Mucosa of gallbladder (tissue), 1 donor: ENCODE results near the gene NUDT4. TPM values are rescaled to one million over a fixed set of nuclear protein-coding genes. Genes with fewer than 3 reads are reported as not detected.
"Not testable (repeated sequence)": the region's sequence is repeated elsewhere in the genome, so short reads cannot be mapped to it uniquely, and the experiment has no call there.

Source experiments
- DNase-seq: peaks from one replicate; pipeline ENCODE4 v3.0.0-alpha.2; 2020; ENCODE audit warnings: low spot score
- total RNA-seq: library from RNA; stranded (reverse); gene quantifications from one replicate; pipeline ENCODE4 v1.2.1, GENCODE V29; 2021
- donor health status: DM: no; HTN: no; CAD: no.

Gene NUDT4
- total RNA-seq, 1 donor from 2014 or later: 393 TPM

DNA sequence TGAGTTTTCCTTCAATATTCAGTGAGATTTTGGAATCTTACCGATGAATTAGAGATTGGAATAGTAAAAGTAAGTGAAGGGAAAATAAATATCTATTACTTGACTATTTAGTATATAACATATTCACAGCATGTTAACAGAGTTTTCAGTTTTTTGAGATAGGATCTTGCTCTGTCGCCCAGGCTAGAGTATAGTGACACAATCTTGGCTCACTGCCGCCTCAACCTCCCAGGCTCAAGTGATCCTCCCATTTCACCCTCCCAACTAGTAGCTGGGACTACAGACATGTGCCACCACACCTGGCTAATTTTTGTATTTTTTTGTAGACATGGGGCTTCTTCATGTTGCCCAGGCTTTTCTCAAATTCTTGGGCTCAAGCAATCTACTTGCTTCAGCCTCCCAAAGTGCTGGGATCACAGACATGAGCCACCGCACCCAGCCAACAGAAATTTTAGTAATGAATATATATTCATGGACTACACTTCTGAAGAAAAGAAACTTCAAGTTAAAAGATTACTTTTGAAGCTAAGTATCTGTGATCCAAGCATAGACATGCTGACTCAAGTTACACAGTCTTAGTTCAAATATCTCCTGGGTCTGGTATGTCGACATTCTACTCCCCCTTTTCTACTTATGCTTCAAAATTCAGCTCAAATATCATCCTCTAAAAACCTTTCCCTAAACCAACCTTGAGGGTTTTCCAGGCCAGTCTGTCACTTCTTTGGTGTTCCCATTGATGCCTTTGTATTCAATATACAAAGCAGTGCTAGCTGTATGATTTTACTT, 50.2 kb downstream of the NUDT4 start:
- DNase-seq: no peak

DNA sequence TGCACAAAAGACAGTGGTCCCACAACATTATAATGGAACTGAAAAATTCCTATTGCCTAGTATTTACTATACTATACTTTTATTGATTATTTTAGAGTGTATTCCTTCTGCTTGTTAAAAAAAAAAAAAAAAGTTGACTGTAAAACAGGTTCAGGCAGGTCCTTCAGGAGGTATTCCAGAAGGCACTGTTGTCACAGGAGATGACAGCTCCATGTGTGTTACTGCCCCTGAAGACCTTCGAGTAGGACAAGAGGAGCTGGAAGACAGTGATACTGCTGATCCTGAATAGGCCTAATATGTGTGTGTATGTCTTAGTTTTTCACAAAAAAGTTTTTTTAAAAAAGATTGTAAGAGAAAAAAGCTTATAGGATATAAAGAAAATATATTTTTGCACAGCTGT, 51.7 kb downstream of the NUDT4 start:
- DNase-seq: no peak

DNA sequence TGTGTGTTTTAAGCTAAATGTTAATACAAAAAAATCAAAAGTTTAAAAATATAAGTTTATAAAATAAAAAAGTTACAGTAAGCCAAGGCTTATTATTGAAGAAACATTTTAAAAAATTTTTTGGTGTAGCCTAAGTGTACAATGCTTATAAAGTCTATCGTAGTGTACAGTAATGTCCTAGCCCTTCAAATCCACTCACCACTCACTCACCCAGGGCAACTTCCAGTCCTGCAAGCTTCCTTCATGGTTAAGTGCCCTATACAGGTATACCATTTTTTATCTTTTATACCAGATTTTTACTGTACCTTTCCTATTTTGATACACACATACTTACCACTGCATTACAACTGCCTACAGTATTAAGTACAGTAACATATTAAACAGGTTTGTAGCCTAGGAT, 52.1 kb downstream of the NUDT4 start:
- DNase-seq: no peak

DNA sequence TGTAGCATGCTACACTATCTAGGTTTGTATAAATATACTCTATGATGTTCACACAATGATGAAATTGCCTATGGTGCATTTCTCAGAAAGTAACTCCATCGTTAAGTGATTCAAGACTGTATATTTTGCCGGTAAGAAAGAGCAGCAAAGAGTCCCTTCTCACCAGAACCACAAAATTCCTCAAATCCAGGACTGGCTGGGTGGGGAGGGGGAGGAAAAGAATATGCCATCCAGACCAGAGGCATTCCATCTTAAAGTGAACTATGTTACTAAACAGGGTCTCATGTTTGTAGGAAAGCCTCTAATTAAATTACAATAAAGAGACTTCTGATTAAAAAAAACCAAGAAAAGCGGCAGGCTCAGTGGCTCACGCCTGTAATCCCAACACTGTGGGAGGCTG, 52.6 kb downstream of the NUDT4 start:
- DNase-seq: no peak

DNA sequence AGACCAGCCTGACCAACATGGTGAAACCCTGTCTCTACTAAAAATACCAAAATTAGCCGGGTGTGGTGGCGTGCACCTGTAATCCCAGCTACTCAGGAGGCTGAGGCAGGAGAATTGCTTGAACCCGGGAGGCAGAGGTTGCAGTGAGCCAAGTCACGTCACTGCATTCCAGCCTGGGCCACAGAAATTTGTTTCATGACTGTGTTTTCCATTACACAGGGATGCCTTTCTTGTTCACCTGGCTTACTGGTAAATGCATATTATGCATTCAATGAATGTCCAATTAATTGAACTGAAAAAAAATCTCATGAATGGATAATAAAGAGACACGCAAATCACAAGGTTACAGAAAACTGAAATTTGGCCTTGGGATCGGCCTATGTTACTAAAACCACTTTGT, 54.3 kb downstream of the NUDT4 start:
- DNase-seq: not testable (repeated sequence)

DNA sequence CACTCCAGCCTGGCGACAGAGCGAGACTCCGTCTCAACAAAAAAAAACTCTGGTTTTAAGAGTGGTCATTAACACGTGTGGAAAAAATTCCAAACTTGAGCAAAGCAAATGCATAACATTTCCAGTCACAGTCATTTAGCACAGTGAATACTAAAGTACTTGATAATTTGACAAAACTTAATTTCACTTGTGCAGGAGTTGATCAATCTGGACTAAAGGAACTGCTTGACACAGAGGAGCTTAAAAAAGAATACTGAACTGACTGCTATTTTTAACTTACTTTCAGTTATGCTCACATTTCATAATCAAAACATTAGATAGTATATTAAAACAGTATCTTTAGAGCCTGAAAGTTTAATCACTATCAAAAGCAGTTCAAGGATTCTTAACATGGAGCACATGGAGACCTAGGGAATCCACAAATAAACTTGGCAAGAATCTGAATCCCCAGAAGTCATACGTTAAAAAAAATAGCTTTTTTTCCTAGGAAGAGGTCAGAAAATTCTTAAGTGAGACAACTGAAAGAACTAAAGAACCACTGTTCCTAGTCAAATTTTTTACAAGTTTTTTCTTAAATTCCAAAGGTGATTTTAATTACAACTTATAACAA, 56.6 kb downstream of the NUDT4 start:
- no peak for DNase-seq

DNA sequence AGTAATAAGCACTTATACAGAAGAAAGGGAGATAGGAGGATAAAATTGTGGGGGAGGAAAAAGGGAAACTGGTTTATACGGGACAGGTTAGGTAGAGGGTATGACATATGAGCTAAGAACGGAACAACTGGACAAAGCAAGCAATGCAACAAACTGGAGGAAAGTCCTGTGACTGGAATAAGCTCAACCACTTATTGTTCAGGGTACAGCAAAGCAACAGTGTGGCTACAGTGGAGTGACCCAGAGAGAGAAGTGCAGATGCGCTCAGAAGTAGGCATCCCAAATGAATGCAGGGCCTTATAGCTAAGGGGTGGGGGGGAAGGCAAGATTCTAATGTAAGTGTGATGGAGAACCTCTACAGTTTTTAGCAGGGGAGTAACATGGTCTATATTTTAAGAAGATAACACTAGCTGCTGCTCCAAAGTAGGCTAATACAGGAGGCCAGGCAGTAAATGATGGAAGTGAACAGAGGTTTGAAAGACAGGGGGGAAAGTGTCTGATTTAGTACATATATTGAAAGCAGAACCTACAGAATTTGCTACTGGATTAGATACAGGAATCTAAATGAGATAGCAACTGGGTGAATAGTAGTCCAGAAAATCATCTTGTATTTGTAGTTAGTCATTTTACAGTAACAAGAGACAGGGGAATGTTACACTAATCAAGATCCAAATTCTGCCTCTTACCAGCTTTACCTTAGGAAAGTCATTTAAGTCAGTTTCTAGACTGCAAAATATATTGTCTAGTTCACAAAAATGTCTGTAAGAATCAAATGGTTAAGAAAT, 60.7 kb downstream of the NUDT4 start:
- no peak for DNase-seq

DNA sequence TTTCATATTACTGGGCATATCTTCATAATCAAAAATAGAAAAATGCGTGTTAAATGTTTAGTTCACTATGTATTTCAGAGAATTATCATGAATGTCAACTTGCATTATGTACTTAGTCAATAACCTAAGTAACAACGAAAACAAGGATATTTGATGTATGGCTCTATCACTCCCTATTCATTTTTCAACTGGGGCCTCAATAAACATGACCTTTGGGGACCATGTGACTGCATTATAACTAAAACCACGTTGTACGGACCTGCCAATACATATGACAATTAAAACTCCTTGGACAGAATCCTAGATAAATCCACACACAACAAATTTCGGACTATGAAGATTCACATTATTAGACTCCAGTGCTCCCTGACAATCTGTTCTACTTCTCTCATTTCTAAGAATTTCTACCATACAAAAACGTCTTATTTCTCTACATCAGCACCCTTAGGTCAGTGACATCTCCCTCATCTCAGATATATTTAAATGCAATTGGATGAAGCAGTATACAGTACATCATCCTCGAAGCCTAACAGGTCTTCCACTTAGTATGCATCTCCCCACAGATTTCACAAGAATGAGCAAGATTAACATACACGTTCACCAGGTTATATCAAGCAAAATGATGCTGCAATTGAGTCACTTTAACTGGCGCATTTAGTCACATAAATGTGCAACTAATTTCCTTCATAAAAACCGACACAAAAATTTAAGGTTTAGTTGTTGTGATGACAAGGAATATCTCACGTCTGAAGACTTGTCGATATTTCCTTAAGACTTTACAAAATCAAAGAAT, 62.5 kb downstream of the NUDT4 start:
- DNase-seq: no peak

DNA sequence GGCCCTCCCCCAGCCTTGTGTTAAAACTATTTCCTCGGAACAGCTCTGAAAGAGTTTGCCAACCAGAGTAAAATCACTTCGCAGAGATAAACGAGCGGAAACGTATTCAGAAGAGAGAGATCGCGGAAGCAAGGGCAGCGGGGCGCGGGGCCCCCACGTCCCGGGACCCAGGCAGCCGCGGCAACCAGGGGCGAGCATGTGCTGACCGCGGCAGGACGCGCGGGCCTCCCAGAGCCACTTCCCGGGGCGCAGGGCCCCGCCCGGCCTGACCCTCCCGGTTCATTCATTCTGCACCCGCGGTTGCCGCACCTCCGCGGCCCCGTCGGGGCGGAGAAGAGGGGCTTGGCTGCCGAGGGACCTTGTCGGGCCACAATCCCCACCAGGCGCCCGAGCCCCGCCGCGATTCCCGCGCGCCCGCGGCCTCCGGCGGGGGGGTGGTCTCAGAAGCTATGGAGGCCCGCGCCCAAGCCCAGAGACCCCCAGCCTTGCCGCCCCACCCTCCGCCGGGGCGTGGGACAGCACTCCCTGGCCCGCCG, 63.4 kb downstream of the NUDT4 start:
- peak; percentile 18 for DNase-seq

DNA sequence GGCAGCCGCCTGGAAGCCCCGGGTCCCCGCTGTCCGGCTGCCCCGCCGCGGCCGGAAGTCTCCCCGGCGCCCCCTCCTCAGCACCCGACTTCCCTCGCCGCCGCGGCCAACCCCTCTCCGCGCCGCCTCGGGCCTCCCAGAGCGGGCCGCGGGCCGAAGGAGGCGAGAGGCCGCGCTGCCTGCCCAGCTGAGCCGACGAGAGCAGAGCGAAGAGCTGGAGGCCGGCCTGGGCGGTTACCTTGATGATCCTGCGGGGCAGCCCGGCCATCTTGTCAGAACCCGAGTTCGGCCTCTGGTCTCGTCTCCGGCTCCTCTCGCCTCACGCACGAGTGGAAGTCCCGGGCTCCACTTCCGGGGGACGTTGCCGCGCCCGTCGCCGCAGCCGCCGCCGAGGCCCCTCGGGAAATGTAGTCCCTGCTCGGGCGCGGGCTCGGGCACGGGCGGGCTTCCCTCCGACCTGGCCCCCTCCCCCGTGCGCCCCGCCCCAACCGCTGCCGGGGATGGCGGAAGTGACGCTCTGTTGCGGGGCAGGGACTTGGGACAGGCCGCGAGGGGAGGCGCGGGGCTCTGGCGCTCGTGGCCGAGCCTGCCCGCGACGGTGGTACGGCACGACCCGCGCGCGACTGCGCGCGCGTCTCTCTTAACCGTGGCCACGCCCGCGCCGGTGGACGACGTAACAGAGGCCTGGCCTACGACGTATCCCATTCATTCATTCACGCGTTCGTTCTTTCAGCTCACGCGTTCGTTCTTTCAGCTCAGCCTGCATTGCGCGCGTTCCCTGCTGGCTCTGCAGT, 64.1 kb downstream of the NUDT4 start, which contains the start of gene UBE2N:
TSS of gene UBE2N (minus strand) at position 331 of the 794 bp plus-strand sequence. CDS start at position 268, 63 bp downstream.
- DNase-seq: peak; percentile 95

DNA sequence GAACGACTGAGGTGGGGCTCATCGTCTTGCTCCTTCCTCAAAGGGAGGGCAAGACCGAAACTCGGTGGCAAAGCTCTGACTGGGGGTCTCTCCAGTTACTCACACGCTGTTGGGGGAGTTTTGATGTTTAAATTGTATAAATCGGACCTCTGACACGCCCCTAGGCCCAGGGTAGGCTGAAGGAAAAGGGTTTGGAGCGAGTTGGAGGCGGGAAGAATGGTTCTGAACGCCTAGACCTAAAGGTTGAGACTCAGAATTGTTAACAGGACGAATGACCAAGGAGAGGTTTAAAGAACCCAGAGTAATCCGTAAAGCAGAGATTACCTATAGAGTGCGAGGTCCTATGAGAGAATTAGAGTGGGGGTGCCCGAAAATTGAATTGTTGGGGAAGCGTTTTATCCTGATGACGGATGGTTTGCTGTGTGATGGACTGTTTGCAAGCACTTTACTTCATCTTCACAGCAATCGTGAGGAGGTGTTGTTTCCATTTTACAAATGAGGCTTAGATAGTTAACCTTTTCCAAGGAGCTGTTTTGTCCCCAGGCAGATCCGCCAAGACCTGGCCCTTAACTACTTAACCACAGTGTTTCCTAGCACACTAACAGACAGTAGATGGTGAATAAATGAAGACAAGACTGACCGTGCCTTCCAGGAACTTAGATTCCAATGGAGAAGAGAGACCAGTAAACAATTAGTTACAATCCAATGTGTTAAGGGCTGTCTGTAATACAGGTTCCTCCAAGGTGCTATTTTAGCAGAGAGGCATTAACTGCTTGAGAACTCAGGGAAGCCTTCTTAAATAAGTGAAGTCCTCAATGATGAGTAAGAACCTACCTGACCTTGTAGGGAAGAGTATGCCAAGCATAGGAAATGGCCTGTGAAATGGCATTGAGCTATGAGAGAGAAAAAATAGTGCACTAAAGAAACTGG, 65.0 kb downstream of the NUDT4 start:
- DNase-seq: no peak

DNA sequence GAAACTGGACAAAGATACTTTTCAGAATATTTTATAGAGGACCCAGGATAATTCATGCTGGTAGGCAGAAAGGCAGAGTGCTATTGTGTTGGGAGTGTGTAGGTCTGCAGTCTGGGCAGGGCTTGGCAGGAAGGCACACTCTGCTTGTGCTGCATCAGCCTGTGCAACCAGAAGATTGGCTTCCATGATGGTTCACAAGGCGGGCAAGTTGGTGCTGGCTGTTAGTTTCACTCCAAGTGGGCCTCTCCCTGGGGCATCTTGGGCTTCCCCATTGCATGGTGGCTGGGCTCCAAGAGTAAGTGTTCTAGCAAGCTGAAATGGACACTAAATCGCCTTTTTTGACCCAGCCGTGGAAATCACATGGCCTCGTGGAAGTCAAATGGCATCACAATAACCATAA, 65.9 kb downstream of the NUDT4 start:
- no peak for DNase-seq

DNA sequence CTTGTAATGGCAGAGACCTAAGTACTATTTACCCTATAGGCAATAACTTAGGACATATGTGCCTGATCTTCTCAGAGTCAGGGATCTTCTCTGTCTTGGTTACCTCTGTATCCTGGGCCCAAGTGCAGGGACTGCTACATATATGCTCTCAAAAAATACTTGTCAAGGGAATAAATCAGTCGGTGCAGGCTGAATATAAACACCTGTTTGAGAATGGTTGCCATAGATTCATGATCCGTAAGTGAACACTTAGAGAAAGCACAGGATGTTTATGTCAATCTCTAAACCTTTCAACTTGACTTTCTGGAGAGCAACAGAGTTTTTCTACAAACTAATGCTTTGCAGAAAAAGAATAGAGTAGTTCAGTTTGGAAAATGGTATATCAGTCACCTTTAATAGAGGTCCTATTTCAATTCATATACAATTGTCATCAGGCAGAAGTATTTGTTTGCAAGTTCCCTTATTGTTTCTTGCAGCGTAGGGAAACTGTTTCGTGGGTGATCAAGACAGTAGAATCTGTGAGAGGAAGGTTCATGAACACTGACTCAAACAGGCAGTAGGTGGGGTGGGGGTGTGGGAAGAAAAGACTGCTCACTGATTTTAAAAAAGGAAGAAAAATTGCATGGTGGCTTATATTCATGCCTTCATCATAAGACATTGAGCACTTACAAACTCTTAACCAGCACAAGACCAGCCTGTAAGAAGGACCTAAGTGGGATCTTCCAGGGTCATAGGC, 70.0 kb downstream of the NUDT4 start:
- no peak for DNase-seq

DNA sequence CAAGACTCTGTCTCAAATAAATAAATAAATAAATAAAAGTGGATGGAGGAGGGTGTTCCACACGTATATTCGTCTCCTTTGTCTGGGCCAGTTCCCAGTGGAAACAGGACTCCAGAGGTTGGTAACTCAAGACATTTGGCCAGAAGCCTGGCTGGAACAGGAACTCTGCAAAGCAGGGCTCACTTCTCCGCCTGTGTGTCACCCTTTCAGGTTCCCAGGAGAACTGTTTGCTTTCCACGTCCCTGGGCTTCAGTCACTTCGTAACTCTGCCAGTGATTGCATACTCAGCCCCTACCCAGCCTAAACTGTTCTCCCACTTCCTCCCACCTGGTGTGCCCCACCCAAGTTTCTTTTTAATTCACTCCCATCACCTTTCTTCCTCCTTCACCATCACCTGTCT, 71.1 kb downstream of the NUDT4 start:
- DNase-seq: no peak

DNA sequence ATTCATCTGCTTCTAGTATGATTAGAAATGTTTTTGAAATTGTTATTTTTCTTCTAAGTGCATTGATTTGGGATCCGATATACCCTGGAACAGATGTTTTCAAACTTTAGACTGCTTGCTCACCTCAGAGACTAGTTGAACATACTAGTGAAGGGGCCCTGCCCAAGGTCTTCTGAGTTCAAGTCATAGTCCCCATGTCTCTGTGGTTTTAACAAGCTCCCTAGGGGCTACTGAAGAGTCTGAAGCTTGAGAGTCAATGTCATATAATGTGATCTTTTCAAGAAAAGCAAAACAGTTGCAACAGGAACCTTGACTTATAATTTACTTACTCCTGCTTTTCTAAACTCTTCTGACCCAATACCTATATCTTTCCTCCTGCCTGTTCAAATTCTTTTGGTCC, 71.6 kb downstream of the NUDT4 start:
- no peak for DNase-seq

DNA sequence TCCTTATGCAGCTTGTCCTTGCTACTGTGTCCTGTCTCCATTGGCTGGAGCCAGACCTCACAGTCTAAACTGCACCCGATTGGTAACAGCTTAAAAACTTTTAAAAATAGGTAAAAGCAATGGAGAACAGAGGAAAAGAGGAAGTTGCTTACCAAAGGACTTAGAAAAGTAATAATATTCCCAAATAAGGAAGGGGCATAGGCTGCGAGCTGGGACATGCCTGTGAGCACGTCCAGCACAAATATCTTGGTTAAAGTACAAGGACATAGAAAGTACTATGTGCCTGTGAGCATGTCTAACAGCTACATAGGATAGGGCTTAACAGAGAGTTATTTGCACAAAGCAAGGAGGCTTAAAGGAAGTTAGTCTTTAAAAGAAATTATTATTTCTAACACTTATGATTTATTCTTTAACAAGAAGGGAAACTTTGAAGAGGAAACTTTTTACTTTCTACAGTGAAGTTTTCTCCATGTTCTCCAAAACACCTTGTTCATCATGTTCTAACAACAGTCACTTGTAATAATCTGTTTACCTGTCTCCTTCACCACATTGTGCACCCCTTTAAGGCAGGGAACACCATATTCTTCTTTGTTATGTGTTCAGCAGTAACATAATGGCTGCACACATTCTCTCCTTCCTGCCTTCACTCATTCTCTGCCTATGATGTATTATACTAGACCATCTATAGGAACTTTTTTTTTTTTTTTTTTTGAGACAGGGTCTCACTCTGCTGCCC, 73.9 kb downstream of the NUDT4 start:
- DNase-seq: no peak

DNA sequence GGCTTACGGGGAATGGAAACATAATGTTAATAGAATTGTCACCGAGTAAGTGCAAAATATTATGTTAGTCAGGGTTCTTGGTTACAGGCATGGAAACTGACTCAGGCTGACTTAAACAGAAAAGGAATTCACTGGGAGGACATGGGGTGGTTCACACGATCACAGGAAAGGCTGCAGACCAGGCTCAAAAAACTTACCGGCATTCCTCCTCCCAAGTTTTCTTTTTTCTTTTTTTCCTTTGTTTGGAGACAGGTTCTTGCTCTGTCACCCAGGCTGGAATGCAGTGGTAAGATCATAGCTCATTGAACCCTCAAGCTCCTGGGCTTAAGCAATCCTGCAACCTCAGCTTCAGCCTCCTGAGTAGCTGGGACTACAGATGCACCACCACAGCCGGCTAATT, 75.9 kb downstream of the NUDT4 start:
- DNase-seq: no peak

DNA sequence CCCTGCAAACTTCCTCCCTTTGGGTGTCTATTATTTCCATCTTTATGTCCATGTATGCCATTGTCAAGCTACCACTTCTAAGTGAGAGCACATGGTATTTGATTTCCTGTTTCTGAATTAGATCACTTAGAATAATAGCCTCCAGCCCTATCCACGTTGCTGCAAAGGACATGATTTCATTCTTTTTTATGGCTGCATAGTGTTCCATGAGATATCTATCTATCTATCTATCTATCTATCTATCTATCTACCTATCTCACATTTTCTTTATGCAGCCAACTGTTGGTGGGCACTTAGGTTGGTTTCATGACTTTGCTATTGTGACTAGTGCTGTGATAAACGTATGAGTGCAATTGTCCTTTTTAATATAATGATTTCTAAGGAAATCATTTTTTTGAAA, 78.4 kb downstream of the NUDT4 start:
- no peak for DNase-seq
